ENCODE results near the gene PTGR2. TPM values are rescaled to one million over a fixed set of nuclear protein-coding genes. Genes with fewer than 3 reads are reported as not detected.
"Not testable (repeated sequence)": the region's sequence is repeated elsewhere in the genome, so short reads cannot be mapped to it uniquely, and the experiment has no call there.

Gene PTGR2
- total RNA-seq, 1 donor from 2014 or later = 2.0 TPM

DNA sequence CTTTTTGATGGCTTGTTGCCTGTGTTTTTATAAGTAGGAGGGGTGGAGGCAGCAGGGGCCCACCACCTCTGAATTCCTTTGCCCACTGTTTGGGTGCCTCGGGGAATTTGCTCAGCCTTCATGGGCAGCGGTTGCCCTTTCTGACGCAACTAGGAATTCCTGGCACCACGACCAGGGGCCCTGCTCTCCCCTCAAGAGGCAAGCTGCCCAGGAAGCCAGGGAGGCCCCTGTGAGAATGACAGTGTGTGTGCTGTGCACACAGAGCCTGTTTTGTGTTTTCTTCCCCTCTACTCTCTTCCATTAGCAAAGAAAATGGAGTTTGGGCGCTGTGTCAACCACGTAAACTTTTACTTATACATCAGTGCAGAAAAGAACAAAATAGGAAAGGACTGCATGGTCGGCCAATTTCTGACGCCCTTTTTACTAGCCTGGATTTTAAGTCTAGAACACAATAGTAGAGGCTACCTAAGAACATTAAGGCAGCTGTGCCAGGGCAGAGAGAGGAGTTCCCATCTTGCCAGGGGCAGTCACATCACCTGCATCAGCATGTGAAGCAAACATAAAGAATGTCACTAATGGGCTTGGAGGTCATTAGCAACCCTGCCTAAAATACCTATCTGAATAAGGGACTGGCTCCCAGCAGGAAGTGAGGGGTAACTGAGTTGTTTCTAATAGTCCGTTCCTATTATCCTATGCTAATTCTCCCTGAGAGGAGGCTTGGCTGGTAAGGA is 17.9 kb upstream of the PTGR2 start:
- DNase-seq = no peak

DNA sequence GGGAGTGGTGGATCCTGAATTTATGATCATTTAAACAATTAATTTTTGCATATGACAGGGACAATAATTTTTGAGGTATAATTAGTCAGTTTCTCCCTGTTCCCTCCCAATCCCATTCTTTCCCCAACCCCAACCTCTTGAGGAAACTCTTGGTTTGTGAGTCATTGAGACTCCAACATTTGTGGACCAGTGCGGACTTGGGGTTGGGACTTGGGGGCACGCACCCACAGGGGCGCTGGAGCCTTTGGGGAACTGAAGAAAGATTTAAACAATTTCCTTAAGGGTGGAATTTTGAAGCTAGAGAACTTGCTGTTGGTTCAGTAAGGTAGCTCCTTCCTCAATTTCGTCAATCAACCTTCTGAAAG is 17.4 kb upstream of the PTGR2 start:
- no peak for DNase-seq

DNA sequence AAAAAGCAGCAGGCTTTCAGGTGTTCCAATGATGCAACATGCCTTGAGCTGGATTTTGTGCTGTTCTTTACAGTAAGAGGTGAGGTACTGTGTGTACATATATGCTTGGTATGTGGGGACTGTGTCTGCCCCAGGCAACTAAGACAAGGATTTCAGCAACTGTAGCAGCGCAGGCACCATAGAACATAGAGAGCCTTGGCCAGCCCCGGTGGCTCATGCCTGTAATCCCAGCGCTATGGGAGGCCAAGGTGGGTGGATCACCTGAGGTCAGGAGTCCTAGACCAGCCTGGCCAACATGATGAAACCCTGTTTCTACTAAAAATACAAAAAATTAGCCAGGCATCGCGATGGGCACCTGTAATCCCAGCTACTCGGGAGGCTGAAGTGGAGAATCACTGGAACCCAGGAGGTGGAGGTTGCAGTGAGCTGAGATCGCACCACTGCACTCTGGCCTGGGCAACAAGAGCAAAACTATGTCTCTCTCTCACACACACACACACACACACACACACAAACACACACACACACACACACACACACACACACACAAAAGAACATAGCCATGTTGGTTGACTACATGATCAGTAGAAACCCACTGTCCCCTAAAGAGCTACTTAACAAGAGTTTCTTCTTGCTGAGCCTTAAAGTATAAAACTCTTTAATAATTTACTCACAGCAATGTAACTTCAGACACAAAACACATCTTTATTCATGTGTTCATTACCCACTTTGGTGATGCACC is 13.2 kb upstream of the PTGR2 start:
- DNase-seq = not testable (repeated sequence)

DNA sequence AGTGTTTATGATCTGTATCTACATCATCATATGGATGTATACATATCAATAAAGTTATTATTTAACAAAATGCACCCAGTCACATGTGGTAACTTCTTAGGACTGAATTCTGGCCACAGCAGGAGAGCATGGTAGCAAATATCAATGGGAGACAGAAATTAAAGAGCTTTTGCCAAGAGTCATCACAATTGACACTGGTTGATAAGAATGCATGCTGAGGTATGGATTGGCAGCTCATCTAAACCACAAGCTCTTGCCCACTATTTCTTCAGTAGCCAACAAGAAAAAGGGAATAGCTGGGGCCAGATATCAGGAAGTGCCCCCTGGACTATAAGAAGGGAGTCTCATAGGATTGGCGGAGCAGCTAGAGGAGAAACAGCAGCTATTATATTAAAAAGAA is 9.4 kb upstream of the PTGR2 start:
- DNase-seq = no peak

DNA sequence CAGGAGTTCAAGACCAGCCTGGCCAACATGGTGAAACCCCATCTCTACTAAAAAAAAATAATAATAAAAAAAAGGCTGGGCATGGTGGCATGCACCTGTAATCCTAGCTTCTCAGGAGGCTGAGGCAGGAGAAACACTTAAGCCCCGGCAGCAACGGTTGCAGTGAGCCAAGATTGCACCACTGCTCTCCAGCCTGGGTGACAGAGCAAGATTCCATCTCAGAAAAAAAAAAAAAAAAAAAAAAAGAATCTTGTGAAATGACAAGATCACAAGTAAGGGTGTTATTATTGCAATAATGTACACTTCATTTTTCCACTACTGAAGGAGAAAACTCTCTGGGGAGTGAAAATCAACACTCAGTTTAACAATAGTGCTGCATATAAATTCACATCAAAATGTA is 8.8 kb upstream of the PTGR2 start:
- DNase-seq = no peak

DNA sequence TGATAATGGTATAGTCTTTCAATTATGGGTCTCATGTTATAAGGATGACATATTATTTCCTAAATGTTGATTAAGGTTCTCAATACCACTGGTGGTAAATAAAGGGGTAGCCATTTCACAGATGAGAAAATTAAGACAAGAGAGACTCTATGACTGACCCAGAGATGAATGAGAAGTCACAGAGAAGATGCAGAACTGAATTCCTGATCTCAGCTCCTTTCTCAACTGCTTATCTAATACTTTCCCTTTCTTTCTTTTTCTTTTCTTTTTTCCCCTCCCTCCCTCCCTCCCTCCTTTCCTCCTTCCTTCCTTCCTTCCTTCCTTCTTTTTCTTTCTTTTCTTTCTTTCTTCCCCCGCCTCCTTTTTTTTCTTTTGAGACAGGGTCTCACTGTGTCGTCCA is 8.3 kb upstream of the PTGR2 start:
- no peak for DNase-seq

DNA sequence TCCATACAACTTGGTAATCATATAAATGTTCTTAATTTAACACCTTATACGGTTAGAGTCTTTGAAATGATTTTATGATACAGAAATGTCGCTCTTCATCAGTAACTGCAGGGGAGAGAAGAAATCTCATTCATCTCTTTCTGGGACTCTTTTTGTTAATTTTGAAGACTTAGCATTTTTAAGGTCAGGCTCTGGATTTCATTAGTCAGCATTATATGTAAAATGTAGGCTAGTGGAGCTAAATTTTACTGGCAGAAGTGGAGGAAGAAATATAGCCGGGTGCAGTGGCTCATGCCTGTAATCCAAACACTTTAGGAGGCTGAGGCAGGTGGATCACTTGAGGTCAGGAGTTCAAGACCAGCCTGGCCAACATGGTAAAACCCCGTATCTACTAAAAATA is 4.7 kb upstream of the PTGR2 start:
- no peak for DNase-seq

DNA sequence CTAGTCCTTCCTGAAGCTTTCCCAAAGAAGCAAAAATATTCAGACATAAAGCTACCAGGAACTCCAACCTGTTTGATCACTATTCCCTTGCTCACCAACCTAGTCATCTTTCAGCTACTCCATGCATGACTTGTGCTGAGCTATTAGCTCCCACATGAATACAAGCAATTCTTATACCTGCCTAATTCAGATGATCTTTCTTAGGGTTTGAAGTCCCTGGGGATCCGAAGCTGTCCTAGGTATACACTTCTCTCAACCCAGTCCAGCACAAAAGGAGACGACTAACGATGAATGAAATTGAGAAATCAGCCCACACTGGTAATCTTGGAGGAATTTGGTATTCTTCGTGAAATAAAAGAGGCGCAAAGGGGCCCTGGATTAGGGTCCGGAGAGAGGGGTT is 631 bp upstream of the PTGR2 start:
- DNase-seq = peak; percentile 10

DNA sequence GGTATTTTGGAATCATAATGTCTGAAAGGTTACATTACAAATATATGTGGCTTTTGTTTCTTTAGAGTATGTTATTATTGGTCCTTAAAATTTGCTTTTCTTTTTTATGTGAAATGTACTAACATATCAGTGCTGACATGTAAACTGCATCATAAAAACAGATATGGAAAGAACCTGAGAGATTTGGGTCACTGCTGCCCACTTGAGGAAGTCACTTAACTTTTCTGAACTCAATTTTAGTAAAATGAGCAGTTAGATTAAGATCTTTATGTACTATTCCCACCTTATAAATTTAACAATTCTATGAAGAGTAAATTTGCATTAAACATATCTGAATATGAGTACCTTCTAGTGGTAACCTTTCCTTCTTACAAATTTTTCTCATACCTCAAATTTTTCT is 7.5 kb downstream of the PTGR2 start:
- DNase-seq = peak; percentile 8

DNA sequence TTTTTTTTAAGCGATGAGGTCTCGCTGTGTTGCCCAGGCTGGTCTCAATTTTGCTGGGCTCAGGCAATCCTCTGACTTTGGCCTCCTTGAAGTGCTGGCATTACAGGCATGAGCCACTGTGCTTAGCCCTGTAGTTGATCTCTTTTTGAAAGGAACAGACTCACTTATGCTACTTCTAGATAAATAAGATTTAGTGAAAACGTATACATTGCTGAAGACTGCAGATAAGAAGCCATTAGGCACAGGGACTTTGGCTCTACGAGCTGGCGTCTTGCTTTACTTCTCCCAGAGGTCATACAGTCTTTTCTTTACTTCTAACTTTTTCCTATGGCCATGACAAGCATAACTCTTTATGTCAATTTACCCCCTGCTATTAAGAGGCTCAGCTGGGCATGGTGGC is 9.4 kb downstream of the PTGR2 start:
- no peak for DNase-seq

DNA sequence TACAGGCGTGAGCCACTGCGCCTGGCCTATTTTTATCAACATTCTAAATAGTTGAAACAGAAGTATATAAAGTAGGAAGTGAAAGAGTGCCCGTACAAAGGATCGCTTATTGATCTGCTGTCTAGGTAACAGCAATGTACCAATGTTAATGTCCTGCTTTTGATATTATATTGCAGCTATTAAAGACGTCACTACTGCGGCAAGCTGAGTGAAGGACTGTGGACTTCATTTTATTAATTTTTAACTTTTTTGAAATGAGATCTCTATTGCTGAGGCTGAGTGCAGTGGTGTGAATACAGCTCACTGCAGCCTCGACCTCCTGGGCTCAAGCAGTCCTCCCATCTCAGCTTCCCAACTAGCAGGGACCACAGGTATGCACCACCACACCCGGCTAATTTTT is 10.8 kb downstream of the PTGR2 start:
- no peak for DNase-seq

DNA sequence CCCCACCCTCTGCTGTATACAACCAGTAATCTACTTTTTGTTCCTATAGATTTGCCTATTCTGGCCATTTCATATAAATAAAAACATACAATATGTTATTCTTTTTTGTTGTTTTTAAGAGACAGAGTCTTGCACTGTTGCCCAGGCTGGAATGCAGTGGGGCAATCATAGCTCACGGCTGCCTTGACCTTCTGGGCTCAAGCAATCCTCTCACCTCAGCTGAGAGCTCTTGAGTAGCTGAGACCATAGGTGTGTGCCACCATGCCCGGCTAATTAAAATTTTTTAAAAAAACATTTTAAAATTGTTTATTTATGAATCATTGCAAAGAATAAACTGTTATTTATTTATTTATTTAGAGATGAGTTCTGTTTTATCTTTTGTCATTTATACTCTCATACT is 11.6 kb downstream of the PTGR2 start:
- DNase-seq = no peak

DNA sequence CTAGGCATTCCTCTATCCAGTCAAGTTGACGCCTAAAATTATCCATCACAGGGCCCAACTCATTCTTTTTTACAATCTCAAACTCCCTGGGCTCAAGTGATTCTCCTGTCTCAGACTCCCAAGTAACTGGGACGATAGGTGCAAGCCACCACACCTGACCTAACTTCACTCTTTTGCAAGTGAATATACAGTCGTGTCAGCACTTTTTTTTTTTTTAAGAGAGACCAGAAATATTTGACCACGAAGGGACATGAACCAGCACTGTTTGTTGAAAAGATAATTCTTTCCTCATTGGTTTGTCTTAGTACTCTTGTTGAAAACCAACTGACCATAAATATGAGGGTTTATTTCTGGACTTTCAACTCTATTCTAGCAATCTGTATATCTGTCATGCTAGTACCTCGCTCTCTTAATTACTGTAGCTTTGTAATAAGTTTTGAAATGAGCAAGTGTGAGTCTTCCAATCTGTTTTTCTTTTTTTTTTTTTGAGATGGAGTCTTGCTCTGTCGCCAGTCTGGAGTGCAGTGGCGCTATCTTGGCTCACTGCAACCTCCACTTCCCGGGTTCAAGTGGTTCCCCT is 14.0 kb downstream of the PTGR2 start:
- no peak for DNase-seq

DNA sequence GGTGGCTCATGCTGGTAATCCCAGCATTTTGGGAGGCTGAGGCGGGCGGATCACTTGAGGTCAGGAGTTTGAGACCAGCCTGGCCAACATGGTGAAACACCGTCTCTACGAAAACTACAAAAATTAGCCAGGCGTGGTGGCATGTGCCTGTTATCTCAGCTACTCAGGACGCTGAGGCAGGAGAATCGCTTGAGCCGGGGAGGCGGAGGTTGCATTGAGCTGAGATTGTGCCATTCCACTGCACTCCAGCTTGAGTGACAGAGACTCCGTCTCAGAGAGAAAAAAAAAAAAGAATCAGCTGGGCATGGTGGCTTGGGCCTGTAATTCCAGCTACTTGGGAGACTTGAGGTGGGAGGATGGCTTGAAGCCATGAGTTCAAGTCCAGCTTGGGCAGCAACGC is 18.1 kb downstream of the PTGR2 start:
- DNase-seq = not testable (repeated sequence)

DNA sequence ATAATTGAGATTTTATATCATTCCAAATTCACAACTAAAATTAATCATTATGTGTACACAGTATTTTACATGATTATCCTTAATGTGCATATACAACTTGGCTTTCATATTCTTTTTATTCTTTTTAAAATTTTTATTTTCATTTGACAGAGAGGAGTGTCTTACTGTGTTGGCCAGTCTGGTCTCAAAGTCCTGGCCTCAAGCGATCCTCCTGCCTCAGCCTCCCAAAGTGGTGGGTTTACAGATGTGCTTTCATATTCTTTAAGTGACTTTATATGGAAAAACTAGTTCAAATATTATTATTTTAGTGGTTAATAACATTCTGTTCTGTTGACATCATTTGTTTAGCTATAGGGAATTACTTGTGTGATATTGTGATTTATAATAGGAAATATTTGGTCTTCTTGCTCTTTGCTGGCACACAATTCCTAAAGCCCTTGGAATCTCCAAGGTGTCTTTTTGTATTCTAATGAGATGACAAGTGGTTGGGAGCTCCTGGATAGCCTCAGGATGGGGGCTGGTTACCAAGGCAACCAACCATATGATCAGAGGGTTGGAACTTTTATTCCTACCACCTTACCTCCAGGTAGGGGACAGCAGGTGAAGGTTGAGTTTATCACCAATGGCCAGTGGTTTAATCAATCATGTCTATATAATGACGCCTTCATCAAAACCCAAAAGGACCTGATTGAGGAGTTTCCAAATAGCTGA is 19.0 kb downstream of the PTGR2 start:
- DNase-seq = no peak

DNA sequence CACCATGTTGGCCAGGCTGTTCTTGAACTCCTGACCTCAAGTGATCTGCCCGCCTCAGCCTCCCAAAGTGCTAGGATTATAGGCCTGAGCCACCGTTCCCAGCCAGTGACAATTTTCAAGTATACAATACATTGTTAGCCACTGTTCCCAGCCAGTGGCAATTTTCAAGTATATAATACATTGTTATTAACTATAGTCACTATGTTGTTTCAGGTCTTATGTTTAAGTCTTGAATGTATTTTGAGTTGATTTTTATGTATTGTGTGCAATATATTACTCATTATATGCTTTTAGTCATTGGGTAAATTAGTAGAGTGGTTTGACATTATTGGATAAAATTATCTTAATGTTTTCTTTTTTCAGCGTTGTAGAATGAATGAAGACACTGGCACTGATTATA is 22.0 kb downstream of the PTGR2 start:
- DNase-seq = no peak

DNA sequence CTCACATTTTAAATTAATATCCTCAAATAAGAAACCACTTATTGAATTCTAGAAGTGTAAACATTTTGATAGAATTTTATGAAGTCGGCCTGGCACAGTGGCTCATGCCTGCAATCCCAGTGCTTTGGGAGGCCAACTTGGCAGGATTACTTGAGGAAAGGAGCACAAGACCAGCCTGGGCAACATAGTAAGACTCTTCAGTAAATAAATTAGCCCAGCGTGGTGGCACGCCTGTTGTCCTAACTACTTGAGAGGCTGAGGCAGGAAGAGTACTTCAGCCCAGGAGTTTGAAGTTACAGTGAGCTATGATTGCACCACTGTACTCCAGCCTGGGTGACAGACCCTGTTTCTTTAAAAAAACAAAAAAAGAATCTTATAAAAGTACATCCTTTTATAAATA is 26.2 kb downstream of the PTGR2 start:
- DNase-seq = no peak

DNA sequence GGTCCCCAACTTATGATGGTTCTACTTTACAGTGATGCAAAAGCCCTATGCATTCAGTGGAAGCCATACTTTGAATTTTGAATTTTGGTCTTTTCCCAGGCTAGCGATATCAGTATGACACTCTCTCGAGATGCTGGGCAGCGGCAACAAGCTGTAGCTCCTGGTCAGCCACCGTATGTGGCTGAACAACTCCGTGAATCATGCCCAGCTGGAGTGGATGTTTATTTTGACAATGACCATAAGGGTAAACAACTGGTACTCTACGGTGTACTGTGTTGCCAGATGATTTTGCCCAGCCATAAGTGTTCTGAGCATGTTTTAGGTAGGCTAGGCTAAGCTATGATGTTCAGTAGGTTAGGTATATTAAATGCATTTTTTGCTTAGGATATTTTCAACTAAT is 26.8 kb downstream of the PTGR2 start:
- DNase-seq = no peak

DNA sequence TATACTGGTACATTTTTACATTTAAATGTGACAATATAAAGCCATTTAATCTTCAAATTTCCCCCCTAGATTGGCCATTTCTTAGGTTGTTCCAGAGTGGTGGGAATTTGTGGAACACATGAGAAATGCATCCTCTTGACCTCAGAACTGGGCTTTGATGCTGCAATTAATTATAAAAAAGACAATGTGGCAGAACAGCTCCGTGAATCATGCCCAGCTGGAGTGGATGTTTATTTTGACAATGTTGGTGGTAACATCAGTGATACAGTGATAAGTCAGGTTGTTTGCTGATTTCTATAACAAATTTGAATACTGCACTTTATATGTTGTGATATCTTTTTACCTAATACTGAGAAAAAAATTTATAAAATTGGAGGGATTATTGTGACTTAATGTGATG is 27.4 kb downstream of the PTGR2 start:
- peak; percentile 30 for DNase-seq

DNA sequence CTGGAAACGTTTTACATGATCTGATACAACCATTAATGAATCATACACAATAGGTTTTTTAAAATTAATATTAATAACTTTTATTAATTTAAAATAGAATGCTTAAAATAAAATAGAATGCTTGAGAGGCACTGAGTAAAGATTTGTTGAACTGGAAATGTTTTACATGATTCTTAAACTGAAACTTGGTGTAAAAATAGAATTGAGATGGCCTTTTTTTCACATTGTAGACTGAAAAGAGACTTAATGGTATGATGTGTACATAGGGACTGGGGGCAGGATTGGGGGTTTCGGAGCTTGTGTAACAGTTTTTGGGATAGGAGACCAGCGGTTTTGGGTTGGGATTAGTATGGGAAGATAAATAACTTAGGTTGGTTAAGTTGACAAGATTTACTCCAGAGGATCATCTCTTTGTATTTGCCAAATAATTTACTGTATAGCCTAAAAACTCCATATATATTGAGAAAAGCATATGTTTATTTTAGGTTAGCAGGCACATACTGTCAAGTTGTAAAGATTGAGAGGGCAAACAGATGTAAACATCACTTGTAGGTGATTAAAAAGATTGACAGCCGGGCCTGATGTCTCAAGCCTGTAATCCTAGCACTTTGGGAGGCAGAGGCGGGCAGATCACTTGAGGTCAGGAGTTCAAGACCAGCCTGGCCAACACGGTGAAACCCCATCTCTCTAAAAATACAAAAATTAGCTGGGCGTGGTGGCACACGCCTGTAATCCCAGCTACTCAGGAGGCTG is 33.0 kb downstream of the PTGR2 start:
- DNase-seq = no peak

DNA sequence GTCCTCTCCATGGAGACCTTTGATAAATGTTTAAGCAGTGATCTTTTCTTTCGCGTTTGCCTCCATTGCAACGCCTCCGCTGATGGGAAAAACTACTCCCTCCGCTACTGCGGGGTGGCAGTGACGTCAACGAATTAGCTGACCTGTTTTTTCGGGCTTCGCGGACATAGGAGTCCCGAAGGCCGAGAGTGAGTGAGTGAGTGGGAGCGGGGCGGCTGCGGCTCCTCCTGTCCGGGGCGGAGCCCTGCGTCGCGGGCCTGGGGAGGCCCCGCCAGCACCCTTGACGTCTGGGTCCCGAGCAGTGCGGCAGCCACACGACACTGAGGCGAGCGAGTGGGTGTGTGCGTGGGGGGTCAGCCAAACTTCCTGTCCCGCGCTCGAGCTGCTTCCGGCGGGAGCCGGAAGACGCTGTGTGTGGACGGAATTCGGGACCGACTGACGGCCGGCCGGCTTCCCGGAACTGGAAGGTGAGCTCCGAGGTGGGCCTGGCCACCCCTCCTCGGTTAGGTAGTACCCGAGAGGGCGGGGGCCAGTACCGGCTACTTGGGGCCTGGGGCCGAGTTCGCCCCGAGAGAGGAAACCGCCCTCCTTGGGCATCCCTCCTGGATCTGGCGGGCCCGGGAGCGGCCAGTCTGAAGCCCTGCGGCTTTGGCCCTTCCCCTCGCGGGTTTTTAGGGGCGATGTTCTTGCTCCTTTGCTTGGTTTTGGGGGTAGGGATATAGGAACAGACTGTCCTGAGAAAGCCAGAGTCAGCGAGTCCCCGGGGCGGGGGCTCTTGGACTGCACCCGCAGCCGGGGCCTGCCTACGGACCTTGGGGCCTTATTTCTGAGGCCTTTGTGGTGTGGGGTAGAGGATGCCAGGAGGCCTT is 35.1 kb downstream of the PTGR2 start, which contains the start of gene ZNF410:
Gene ZNF410, plus strand, starts transcription at position 411 of the 869 bp plus-strand sequence. CDS start 5,317 bp downstream, outside the sequence.
- DNase-seq = peak; percentile 94

DNA sequence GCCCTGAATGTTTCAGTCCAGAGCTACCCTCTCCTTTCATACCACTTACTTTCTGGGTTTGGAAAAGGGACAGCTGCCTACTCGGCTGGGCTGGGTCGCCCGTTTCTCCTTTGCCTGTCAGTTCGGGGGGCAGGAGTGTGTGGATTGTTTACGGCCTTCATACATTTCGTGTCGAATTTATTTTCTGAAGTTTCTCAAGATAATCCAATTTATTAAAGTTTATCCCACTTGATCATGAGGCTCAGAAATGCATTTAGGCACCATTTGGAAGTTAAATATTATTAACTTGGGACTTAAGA is 35.6 kb downstream of the PTGR2 start:
- peak; percentile 47 for DNase-seq

Measured in dermis blood vessel endothelial cell (primary cell).